Activated CD4-positive, alpha-beta memory T cell treated with anti-CD3 and anti-CD28 coated beads for 36 hours (primary cell): ENCODE measurements around the gene GPR89B. TPM values are rescaled to one million over a fixed set of nuclear protein-coding genes. Genes with fewer than 3 reads are reported as not detected.
"Not testable (repeated sequence)": the region's sequence is repeated elsewhere in the genome, so short reads cannot be mapped to it uniquely, and the experiment has no call there.

ENCODE experiments used
- CTCF ChIA-PET: fragments of 350-600 bp; sonication (Branson Sonifier 250); formaldehyde crosslinking; loops from one replicate; lab custom pipeline; 2021; ENCODE audit warnings: antibody characterized with exemption, inconsistent platforms; lab: Charles Lee
- POLR2A ChIA-PET: fragments of 350-600 bp; sonication (Branson Sonifier 250); formaldehyde crosslinking; loops from one replicate; lab custom pipeline; 2021; ENCODE audit warnings: antibody characterized with exemption; lab: Charles Lee
- DNase-seq: peaks from one replicate; pipeline ENCODE4 v3.0.0-alpha.2; 2020
- H3K27ac Mint-ChIP-seq: one replicate; pipeline ENCODE4 v1.8.0; 2021; ENCODE audit warnings: mixed read lengths
- H3K27me3 Mint-ChIP-seq: one replicate; pipeline ENCODE4 v1.8.0; 2021; ENCODE audit warnings: mixed read lengths
- H3K36me3 Mint-ChIP-seq: one replicate; pipeline ENCODE4 v1.8.0; 2021; ENCODE audit warnings: mixed read lengths
- H3K4me1 Mint-ChIP-seq: one replicate; pipeline ENCODE4 v1.8.0; 2021; ENCODE audit warnings: low read depth, mixed read lengths
- H3K4me3 Mint-ChIP-seq: one replicate; pipeline ENCODE4 v1.8.0; 2021; ENCODE audit warnings: mild to moderate bottlenecking, mixed read lengths
- H3K9me3 Mint-ChIP-seq: one replicate; pipeline ENCODE4 v1.8.0; 2021; ENCODE audit warnings: mixed read lengths
- intact Hi-C: fragments of 100-400 bp; cut with micrococcal nuclease; formaldehyde crosslinking; loops from one replicate; pipeline ENCODE4 v1.15.1; 2023
- total RNA-seq, 2 experiments: library from RNA; stranded (reverse); gene quantifications; one replicate each; pipeline ENCODE4 v1.2.3, GENCODE V29; 2021

GPR89B gene
- total RNA-seq, 2 experiments from 2014 or later = 15.2 to 15.5 TPM

DNA sequence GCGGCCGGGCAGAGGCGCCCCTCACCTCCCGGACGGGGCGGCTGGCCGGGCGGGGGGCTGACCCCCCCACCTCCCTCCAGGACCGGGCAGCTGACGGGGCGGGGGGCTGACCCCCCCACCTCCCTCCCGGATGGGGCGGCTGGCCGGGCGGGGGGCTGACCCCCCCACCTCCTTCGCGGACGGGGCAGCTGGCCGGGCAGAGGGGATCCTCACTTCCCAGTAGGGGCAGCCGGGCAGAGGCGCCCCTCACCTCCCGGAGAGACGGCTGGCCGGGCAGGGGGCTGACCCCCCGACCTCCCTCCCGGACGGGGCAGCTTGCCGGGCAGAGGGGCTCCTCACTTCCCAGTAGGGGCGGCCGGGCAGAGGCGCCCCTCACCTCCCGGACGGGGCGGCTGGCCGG is 21.3 kb downstream of the GPR89B start:
- H3K4me3 Mint-ChIP-seq, POLR2A ChIA-PET, intact Hi-C loops, H3K4me1 Mint-ChIP-seq, H3K27me3 Mint-ChIP-seq, DNase-seq, H3K36me3 Mint-ChIP-seq, H3K27ac Mint-ChIP-seq, H3K9me3 Mint-ChIP-seq, CTCF ChIA-PET: not testable (repeated sequence)

DNA sequence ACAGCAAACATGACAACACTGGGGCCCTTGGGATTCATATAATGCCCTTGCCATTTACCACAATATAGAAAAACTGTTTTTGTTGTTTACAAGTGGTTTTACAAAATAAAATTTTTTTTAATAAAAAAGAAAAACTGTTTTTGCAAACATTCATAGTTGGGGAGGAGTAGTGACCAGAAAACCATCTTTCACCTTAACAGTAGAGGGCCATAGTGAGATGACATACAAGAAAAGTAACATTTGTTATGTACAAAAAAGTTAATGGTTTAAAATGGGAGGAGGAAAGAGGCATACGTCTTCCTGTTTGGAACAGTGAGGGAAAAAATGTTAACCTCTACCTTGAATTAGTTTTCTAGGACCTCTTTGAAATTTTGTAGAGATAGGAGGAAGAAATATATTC is 30.7 kb downstream of the GPR89B start:
- H3K4me1 Mint-ChIP-seq, POLR2A ChIA-PET, H3K36me3 Mint-ChIP-seq, H3K27ac Mint-ChIP-seq, H3K27me3 Mint-ChIP-seq, CTCF ChIA-PET, H3K4me3 Mint-ChIP-seq, H3K9me3 Mint-ChIP-seq, DNase-seq, intact Hi-C loops: not testable (repeated sequence)

- H3K9me3 Mint-ChIP-seq, H3K36me3 Mint-ChIP-seq, H3K4me1 Mint-ChIP-seq, H3K4me3 Mint-ChIP-seq, H3K27me3 Mint-ChIP-seq, DNase-seq, POLR2A ChIA-PET, H3K27ac Mint-ChIP-seq, intact Hi-C loops, CTCF ChIA-PET: not testable (repeated sequence)
Observed at GRCh38 chr1:147959680-147960079, 31.5 kb downstream of the GPR89B start.

- DNase-seq, H3K27me3 Mint-ChIP-seq, POLR2A ChIA-PET, H3K4me3 Mint-ChIP-seq, H3K27ac Mint-ChIP-seq, intact Hi-C loops, H3K9me3 Mint-ChIP-seq, CTCF ChIA-PET, H3K36me3 Mint-ChIP-seq, H3K4me1 Mint-ChIP-seq: not testable (repeated sequence)
Observed at GRCh38 chr1:147964575-147964974, 36.4 kb downstream of the GPR89B start.

DNA sequence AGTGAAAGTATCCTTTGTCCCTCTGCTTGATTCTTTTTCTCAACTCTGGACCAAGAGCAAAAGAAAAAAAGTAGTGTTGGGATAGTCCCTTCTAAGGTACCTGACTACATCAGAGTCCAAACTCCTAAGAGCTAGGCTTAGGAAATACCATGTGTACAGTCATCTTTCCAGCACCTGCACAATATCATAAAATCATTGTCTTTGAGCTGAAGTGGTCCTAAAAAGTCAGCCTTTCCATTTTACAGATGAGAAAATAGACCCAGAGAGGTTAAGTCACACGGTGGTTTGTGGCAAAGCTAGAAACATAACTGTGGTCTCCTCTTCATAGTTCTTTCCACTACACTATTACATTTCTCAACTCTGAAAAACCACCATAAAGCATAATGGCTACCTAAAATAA is 38.4 kb downstream of the GPR89B start:
- H3K4me1 Mint-ChIP-seq, H3K9me3 Mint-ChIP-seq, intact Hi-C loops, CTCF ChIA-PET, H3K36me3 Mint-ChIP-seq, H3K4me3 Mint-ChIP-seq, POLR2A ChIA-PET, DNase-seq, H3K27ac Mint-ChIP-seq, H3K27me3 Mint-ChIP-seq: not testable (repeated sequence)

DNA sequence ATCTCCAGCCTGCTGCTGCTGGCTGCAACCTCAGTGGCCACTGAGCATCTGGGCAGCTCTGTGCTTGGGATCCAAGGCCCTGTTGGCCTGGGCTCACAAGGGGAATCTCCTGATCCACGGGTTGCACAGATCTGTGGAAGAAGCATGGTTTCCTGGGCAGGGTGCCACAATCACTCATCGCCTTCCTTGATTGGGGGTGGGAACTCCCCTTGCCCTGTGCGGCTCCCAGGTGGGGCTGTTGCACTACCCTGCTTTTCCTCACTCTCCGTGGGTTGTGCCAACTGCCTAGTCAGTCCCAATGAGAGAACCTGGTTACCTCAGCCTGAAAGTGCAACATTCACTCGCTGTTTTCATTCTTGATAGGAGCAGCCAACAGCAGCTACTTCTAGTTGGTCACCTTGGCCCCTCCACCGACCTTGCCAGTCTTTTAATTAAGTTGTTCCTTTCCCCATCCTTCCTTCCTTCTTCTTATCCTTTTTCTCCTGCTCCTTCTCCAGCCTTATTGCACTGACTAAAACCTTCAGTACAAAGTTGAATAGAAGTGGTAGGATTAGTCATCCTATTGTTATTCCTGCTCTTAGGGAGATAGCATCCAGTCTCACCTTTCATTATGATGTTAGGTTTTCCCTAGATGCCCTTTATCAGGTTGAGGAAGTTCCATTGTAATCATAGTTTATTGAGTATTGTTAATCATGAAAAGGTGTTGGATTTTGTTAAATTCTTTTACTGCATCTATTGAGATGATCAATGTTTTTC is 50.9 kb downstream of the GPR89B start:
- intact Hi-C loops = not testable (repeated sequence)

GRCh38 chr1:147985374-147985773 is 57.2 kb downstream of the GPR89B start:
- POLR2A ChIA-PET, H3K4me3 Mint-ChIP-seq, intact Hi-C loops, H3K9me3 Mint-ChIP-seq, H3K27me3 Mint-ChIP-seq, CTCF ChIA-PET, H3K4me1 Mint-ChIP-seq, H3K27ac Mint-ChIP-seq: not testable (repeated sequence)
- H3K36me3 Mint-ChIP-seq = peaks cover 12% of the 10 kb centered on the region
- DNase-seq = peak; percentile 12

More for the DNA sequence above, 50.9 kb downstream of the GPR89B start:
- DNase-seq = peak; percentile 13
- CTCF ChIA-PET, H3K27me3 Mint-ChIP-seq, H3K4me3 Mint-ChIP-seq, H3K27ac Mint-ChIP-seq, H3K9me3 Mint-ChIP-seq, H3K4me1 Mint-ChIP-seq, POLR2A ChIA-PET: not testable (repeated sequence)
- peaks cover 18% of the 10 kb centered on the region for H3K36me3 Mint-ChIP-seq

- DNase-seq, H3K4me3 Mint-ChIP-seq, H3K4me1 Mint-ChIP-seq, H3K27ac Mint-ChIP-seq, CTCF ChIA-PET, H3K9me3 Mint-ChIP-seq, POLR2A ChIA-PET, H3K27me3 Mint-ChIP-seq, intact Hi-C loops: not testable (repeated sequence)
- peaks cover 12% of the 10 kb centered on the region for H3K36me3 Mint-ChIP-seq
Observed at GRCh38 chr1:147987893-147988292, 59.7 kb downstream of the GPR89B start.

DNA sequence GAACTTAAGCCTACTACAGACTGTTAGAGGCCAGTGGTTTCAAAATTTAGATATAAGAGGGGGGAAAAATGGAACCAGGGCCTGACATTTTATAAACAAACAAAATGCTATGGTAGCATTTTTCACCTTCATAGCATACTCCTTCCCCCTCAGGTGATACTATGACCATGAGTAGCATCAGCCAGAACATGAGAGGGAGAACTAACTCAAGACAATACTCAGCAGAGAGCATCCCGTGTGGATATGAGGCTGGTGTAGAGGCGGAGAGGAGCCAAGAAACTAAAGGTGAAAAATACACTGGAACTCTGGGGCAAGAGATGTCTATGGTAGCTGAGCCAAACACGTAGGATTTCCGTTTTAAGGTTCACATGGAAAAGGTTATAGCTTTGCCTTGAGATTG is 64.7 kb downstream of the GPR89B start:
- CTCF ChIA-PET, H3K27ac Mint-ChIP-seq, intact Hi-C loops, H3K4me3 Mint-ChIP-seq, H3K9me3 Mint-ChIP-seq, POLR2A ChIA-PET, H3K27me3 Mint-ChIP-seq, DNase-seq: not testable (repeated sequence)
- Mint-ChIP-seq H3K4me1 (peaks cover 14% of the 10 kb centered on the region), H3K36me3 (peaks cover 12% of the 10 kb centered on the region)

GRCh38 chr1:147993400-147993799 is 65.2 kb downstream of the GPR89B start:
- H3K36me3 Mint-ChIP-seq = peaks cover 11% of the 10 kb centered on the region
- H3K9me3 Mint-ChIP-seq, CTCF ChIA-PET, H3K27me3 Mint-ChIP-seq, DNase-seq, intact Hi-C loops, H3K4me3 Mint-ChIP-seq, POLR2A ChIA-PET: not testable (repeated sequence)
- H3K27ac Mint-ChIP-seq = peak overlapping the region; percentile 30
- peaks cover 15% of the 10 kb centered on the region for H3K4me1 Mint-ChIP-seq

DNA sequence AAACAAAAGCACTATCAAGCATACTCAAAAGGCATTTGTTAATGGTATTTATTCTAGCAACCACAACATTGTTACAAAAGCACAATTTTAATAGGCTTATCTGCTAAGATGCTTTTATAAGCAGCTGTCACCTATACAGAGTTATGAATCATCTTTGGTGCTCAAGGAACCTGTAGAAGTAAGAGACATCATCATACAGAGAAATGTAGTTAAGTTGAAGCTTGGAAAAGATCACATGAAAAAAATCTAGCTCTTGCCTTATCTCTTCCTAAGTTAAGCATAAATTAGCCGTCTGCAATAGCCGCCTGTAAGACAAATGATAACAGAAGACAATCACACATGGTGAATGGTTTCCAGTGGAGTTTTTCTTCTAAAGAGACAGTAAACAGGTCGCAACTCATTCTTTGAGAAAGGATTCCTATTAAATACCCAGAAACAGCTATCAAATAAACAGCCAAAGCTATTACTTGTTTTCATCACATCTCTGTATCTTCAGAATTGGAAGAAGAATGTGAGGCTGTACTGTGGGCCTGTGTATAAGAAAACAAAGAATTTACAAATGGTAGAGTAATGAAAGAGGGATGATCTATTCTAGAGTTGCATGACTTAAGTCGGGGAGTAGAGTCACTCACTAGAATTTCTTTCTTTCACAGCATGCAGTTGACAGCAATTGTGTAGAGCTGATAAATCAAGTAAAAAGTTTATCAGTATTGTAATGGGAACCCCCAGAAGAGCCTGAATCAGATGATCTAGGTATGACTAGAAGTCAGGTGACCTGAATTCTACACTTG is 65.8 kb downstream of the GPR89B start:
- H3K9me3 Mint-ChIP-seq, intact Hi-C loops, H3K4me3 Mint-ChIP-seq, CTCF ChIA-PET, POLR2A ChIA-PET, H3K27ac Mint-ChIP-seq, H3K27me3 Mint-ChIP-seq, DNase-seq: not testable (repeated sequence)
- H3K4me1 Mint-ChIP-seq = peaks cover 17% of the 10 kb centered on the region
- peaks cover 11% of the 10 kb centered on the region for H3K36me3 Mint-ChIP-seq

DNA sequence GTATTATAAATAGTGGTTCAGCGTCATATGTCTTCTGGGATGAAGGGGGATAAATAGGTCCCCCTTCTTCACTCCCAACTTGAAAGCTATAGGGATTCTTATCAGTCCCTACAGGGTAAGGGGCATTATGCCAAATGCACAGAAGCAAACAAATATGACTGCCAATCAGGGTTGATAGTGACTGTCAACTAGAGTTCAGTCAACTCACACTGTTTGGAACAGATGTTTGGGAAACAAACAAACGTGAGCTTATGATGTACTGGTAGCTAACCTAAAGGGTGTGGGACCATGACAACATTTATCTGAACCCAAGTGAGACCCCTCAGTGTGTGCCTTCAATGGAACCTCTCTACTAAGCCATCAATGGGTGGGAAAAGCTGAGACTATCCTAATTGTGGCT is 67.9 kb downstream of the GPR89B start:
- H3K36me3 Mint-ChIP-seq, H3K27me3 Mint-ChIP-seq, intact Hi-C loops, CTCF ChIA-PET, H3K27ac Mint-ChIP-seq, DNase-seq, H3K4me3 Mint-ChIP-seq, POLR2A ChIA-PET, H3K9me3 Mint-ChIP-seq: not testable (repeated sequence)
- peaks cover 15% of the 10 kb centered on the region for H3K4me1 Mint-ChIP-seq
